Lung microvascular endothelial cell (primary cell): ENCODE measurements around the gene UCHL5. TPM values are rescaled to one million over a fixed set of nuclear protein-coding genes. Genes with fewer than 3 reads are reported as not detected.

Source experiments
- DNase-seq, 2 donors: peaks; one replicate each; pipeline versions ENCODE4 v3.0.0 to v3.0.0-alpha.2; 2010; ENCODE audit warnings: low read depth in 2 of 2
- total RNA-seq: library from RNA; depleted of rRNA; stranded (reverse); fragments of >200 nt; gene quantifications from 2 replicates; pipeline ENCODE4 v1.2.1, GENCODE V29; 2014

UCHL5 gene, protein sequence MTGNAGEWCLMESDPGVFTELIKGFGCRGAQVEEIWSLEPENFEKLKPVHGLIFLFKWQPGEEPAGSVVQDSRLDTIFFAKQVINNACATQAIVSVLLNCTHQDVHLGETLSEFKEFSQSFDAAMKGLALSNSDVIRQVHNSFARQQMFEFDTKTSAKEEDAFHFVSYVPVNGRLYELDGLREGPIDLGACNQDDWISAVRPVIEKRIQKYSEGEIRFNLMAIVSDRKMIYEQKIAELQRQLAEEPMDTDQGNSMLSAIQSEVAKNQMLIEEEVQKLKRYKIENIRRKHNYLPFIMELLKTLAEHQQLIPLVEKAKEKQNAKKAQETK
- 12.4 and 12.9 TPM in 2 replicates for total RNA-seq

- peak; percentile 99 for DNase-seq
These were observed at the start of gene UCHL5, which contains the start of gene RO60 for GRCh38 chr1:193059282-193060114. Gene UCHL5 (minus strand): TSS chr1:193059360. CDS start chr1:193059260, 100 bp downstream. Gene RO60 (plus strand): TSS chr1:193059612. CDS start chr1:193069055, 9,443 bp downstream.

DNA sequence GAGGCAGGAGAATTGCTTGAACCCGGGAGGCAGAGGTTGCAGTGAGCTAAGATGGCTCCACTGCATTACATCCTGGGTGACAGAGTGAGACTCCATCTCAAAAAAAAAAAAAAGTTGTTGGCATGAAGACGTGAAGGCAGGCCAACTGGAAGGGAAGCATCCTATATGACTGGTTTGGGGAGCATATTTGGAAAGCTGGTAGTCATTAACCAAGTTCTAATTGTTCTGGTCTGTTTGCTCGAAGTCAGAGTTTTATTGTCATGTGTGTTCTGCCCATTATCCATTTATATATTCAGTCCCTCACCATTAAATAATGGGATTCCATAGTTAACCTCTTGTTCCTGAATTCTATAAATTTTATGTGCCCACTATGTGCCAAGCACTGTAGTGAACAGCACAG lies 49.3 kb upstream of the UCHL5 start:
- DNase-seq = no peak

GRCh38 chr1:193105821-193106177 lies 46.6 kb upstream of the UCHL5 start:
- DNase-seq = no peak

- DNase-seq = peak; percentile 85 to 90
These were observed 46.0 kb upstream of the UCHL5 start, which contains the start of gene GLRX2 for GRCh38 chr1:193104907-193105820. Gene GLRX2 (minus strand): TSS chr1:193105414. CDS start chr1:193105382, 32 bp downstream.

DNA sequence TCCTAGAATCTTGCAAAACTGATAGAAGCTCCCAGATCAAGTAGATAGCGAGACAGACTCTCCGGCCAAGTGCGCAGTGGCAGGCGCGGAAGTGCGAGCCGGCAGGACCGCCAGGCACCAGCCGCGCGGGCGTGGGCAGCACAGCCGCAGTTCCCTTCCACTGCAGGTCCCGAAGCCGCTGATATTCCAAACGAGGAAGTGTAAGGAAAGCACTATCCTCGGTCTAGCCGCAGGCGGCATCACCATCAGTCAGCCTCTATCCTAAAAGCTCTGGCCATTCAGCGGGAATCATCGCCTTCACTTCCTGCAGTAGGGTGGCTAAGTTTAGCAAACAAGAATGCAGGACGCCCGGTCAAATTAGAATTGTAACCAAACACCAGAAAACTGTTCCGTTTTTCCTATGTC lies 45.3 kb upstream of the UCHL5 start:
- DNase-seq = peak; percentile 57 to 62

DNA sequence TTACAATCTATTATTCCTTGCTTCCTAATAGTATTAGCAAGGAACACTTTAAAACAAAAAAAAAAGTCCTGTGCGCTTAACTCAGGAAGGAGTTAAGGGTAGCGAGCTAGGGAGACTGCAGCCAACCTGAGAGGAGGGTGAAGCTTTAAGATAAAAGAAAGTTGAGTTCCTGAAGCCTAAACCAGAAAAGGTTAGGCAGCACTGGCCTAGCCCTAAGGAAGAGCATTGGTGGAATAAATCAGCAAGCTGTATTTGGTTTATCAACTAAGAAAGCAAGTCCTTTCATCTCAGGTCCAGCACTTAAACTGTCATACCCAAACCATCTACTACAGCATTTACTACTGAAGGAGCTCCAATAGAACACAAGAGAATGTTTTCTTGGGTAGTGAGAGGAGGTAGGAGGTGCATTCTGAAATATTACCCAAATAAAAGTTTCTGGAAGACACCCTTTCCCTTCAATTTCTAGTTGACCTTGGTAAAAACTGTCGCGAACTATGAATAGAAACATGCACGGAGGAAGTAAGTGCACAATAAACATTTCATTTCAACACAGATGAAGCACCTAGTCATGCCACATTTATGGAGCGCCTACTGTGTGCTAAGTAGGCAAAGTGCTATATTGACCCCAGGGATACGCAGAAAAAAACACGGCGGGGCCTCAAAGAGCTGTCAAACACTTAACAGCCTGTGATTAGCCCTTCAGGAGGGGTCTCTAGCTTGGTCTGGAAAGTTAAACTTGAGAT lies 44.8 kb upstream of the UCHL5 start:
- peak; percentile 9 to 16 for DNase-seq

GRCh38 chr1:193102662-193103061 lies 43.5 kb upstream of the UCHL5 start:
- no peak for DNase-seq

DNA sequence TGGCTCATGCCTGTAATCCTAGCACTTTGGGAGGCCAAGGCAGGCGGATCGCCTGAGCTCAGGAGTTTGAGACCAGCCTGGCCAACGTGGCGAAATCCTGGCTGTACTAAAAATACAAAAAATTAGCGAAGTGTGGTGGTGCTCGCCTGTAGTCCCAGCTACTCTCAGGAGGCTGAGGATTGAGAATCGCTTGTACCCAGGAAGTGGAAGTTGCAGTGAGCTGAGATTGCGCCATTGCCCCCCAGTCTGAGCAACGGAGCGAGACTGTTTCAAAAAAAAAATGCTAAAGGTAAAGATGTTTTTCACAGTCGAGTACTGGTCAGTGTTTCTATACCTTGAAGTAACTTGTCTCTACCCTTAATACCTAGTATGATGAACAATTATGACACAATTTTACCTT lies 35.0 kb upstream of the UCHL5 start:
- no peak for DNase-seq

GRCh38 chr1:193090865-193091264 lies 31.7 kb upstream of the UCHL5 start:
- no peak for DNase-seq

DNA sequence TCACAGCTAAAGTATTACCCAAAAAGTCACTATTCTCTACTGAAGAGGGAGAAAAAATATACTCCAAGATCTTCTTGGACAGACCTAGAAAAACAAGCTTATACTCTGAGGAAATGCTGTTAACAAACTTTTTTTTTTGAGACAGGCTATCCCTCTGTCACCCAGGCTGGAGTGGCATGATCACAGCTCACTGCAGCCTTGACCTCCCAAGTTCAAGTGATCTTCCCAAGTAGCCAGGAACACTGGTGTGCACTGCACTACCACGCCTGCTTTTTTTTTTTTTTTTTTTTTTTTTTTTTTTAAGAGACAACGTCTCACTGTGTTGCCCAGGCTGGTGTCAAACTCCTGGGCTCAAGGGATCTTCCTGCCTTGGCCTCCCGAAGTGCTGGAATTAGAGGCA lies 28.7 kb upstream of the UCHL5 start:
- no peak for DNase-seq

- no peak for DNase-seq
These were observed 27.2 kb upstream of the UCHL5 start for GRCh38 chr1:193086342-193086741.

- peak in 1 of 2 donors; percentile 70 for DNase-seq
These were observed 26.1 kb upstream of the UCHL5 start for GRCh38 chr1:193085263-193085662.

GRCh38 chr1:193083365-193084088 lies 24.4 kb upstream of the UCHL5 start:
- DNase-seq = no peak

GRCh38 chr1:193079187-193079586 lies 20.0 kb upstream of the UCHL5 start:
- DNase-seq = no peak

GRCh38 chr1:193077991-193078390 lies 18.8 kb upstream of the UCHL5 start:
- DNase-seq = no peak

GRCh38 chr1:193070942-193071341 lies 11.8 kb upstream of the UCHL5 start:
- peak; percentile 4 to 19 for DNase-seq

DNA sequence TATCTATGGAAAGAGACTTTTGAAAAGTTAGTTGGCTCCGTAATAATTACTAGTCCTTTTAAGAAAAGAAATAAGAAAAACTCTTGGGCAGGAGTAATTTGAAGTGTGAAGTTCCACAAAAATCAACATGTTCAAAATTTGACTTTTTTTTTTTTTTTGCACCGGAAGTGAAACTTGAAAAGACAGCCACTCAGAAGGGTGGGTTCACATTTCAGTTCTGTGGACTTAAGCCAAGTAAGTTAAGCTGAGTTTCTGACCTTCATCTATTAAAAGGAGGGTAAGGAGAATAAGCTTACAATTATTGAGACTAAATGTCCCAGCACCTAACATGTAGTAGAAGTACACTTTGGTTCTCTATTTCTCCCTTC lies 11.2 kb upstream of the UCHL5 start:
- peak in 1 of 2 donors; percentile 6 for DNase-seq

GRCh38 chr1:193069748-193070385 lies 10.7 kb upstream of the UCHL5 start:
- peak; percentile 14 to 28 for DNase-seq

GRCh38 chr1:193068013-193068412 lies 8.9 kb upstream of the UCHL5 start:
- DNase-seq = no peak

GRCh38 chr1:193066606-193067005 lies 7.4 kb upstream of the UCHL5 start:
- DNase-seq = no peak
